GM13976 (cell line): ENCODE measurements around the gene ATP2C2.
"Not testable (repeated sequence)": the region's sequence is repeated elsewhere in the genome, so short reads cannot be mapped to it uniquely, and the experiment has no call there.

Experiments
- DNase-seq: peaks from one replicate; pipeline ENCODE4 v3.0.0; 2012; ENCODE audit warnings: low spot score
- CTCF ChIP-seq: IDR thresholded peaks from 2 replicates; pipeline ENCODE4 v1.5.1; 2012; ENCODE audit warnings: borderline replicate concordance, mild to moderate bottlenecking; ENCODE audit not compliant: insufficient read depth; ENCODE audit errors: extremely low read depth, missing control alignments, control extremely low read depth
- in situ Hi-C: fragments of 300-500 bp; cut with MboI; formaldehyde crosslinking; loops from one replicate; pipeline ENCODE4 v1.12.0; 2022; ENCODE audit warnings: low sequenced_read_pairs, mixed read lengths, inconsistent platforms; ENCODE audit not compliant: unreplicated experiment

Gene ATP2C2

GRCh38 chr16:84340325-84341040 lies 27.9 kb upstream of the ATP2C2 start:
- in situ Hi-C loops, result no loop called here

GRCh38 chr16:84341528-84342295 lies 26.6 kb upstream of the ATP2C2 start:
- DNase-seq, result no peak
- no peak for TF ChIP-seq CTCF
- in situ Hi-C loops, result no loop called here

More at GRCh38 chr16:84340325-84341040, 27.9 kb upstream of the ATP2C2 start:
- TF ChIP-seq CTCF, result no peak
- no peak for DNase-seq

GRCh38 chr16:84343800-84344199 lies 24.5 kb upstream of the ATP2C2 start:
- not testable (repeated sequence) for DNase-seq

GRCh38 chr16:84344781-84345180 lies 23.6 kb upstream of the ATP2C2 start:
- TF ChIP-seq CTCF, result no peak
- in situ Hi-C loops, result no loop called here
- DNase-seq, result no peak

More at GRCh38 chr16:84343800-84344199, 24.5 kb upstream of the ATP2C2 start:
- in situ Hi-C loops, result not testable (repeated sequence)

- in situ Hi-C loops, result no loop called here
- TF ChIP-seq CTCF, result no peak
Measured at GRCh38 chr16:84347161-84347560, 21.2 kb upstream of the ATP2C2 start.

GRCh38 chr16:84348386-84348888 lies 19.9 kb upstream of the ATP2C2 start:
- no peak for TF ChIP-seq CTCF
- in situ Hi-C loops, result no loop called here
- no peak for DNase-seq

More at GRCh38 chr16:84347161-84347560, 21.2 kb upstream of the ATP2C2 start:
- DNase-seq, result no peak
